ENCODE data around the gene VPS13D. TPM values are rescaled to one million over a fixed set of nuclear protein-coding genes. Genes with fewer than 3 reads are reported as not detected.

VPS13D gene
- total RNA-seq, 2 experiments from 2014 or later = 25.0 to 25.4 TPM

GRCh38 chr1:12188115-12188514 lies 41.7 kb upstream of the VPS13D start:
- Mint-ChIP-seq H3K27me3 (no peaks in the 10 kb centered on the region), H3K36me3 (peaks cover 36% of the 10 kb centered on the region), H3K4me3 (no peak overlapping the region), H3K9me3 (no peaks in the 10 kb centered on the region), H3K4me1 (ENCODE audit: low read depth) (peaks cover 50% of the 10 kb centered on the region), H3K27ac (peak overlapping the region; percentile 16)
- CTCF ChIA-PET = interaction anchor here (13.5 kb wide), 1 partner anchor 64 kb away, joined by 168 read pairs; no protein-coding TSS in a partner anchor
- DNase-seq = no peak
- intact Hi-C loops (cut with micrococcal nuclease) = no loop called here
- POLR2A ChIA-PET = interaction anchor here (0.5 kb wide), 1 partner anchor 284 kb away, joined by 3 read pairs; no protein-coding TSS in a partner anchor

- Mint-ChIP-seq H3K4me1 (ENCODE audit: low read depth) (peaks cover 47% of the 10 kb centered on the region), H3K4me3 (no peak overlapping the region), H3K36me3 (peaks cover 38% of the 10 kb centered on the region), H3K9me3 (no peaks in the 10 kb centered on the region), H3K27ac (peak overlapping the region; percentile 16), H3K27me3 (no peaks in the 10 kb centered on the region)
- CTCF ChIA-PET = interaction anchor here (0.6 to 13.5 kb wide), 2 partner anchors 65 to 216 kb away, joined by 3 to 168 read pairs; no protein-coding TSS in a partner anchor
- POLR2A ChIA-PET = interaction anchor here (0.5 kb wide), 1 partner anchor 283 kb away, joined by 3 read pairs; no protein-coding TSS in a partner anchor
- no peak for DNase-seq
- intact Hi-C loops (cut with micrococcal nuclease) = no loop called here
Measured at GRCh38 chr1:12188657-12189327, 41.0 kb upstream of the VPS13D start.

- Mint-ChIP-seq H3K4me3 (no peak overlapping the region), H3K27ac (peak overlapping the region; percentile 16), H3K9me3 (no peaks in the 10 kb centered on the region), H3K4me1 (ENCODE audit: low read depth) (peaks cover 49% of the 10 kb centered on the region), H3K36me3 (peaks cover 43% of the 10 kb centered on the region), H3K27me3 (no peaks in the 10 kb centered on the region)
- DNase-seq = no peak
- intact Hi-C loops (cut with micrococcal nuclease) = no loop called here
- ChIA-PET POLR2A (no interaction called here), CTCF (interaction anchor here (0.6 to 13.5 kb wide), 2 partner anchors 65 to 215 kb away, joined by 3 to 168 read pairs; no protein-coding TSS in a partner anchor)
Measured at GRCh38 chr1:12189328-12189682, 40.5 kb upstream of the VPS13D start.

DNA sequence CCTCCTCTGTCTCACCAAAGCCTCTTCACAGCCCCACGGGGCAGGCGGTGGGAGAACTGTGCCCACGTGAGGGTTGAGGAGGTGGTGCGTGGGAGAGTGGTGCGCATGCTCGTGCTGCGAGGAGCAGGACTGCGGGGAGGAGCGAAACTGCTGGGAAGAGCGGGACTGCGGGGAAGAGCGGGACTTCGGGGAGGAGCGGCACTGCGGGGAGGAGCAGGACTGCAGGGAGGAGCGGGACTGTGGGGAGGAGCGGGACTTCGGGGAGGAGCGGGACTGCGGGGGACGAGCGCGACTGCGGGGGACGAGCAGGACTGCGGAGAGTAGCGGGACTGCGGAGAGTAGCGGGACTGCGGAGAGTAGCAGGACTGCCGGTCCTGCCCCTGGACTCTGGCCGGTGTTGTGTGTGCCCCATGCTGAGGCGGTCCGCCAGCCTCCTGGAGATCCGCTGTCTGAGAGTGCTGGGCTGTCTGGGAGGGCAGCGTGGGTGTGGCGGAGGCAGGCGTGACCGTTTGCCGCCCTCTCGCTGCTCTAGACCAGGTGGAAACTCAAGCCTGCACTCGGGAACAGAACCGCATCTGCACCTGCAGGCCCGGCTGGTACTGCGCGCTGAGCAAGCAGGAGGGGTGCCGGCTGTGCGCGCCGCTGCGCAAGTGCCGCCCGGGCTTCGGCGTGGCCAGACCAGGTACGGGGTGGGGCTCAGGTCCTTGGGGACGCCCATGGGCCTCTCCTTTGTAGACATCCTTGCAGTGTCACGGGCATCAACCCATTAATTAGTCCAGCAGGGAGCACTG lies 38.4 kb upstream of the VPS13D start:
- Mint-ChIP-seq H3K27ac (no peak overlapping the region), H3K4me3 (no peak overlapping the region), H3K36me3 (peaks cover 43% of the 10 kb centered on the region), H3K9me3 (no peaks in the 10 kb centered on the region), H3K4me1 (ENCODE audit: low read depth) (peaks cover 38% of the 10 kb centered on the region), H3K27me3 (no peaks in the 10 kb centered on the region)
- no peak for DNase-seq
- CTCF ChIA-PET = interaction anchor here (1.5 to 1.7 kb wide), 2 partner anchors 11 to 66 kb away, joined by 4 to 18 read pairs; no protein-coding TSS in a partner anchor
- intact Hi-C loops (cut with micrococcal nuclease) = no loop called here
- POLR2A ChIA-PET = no interaction called here

DNA sequence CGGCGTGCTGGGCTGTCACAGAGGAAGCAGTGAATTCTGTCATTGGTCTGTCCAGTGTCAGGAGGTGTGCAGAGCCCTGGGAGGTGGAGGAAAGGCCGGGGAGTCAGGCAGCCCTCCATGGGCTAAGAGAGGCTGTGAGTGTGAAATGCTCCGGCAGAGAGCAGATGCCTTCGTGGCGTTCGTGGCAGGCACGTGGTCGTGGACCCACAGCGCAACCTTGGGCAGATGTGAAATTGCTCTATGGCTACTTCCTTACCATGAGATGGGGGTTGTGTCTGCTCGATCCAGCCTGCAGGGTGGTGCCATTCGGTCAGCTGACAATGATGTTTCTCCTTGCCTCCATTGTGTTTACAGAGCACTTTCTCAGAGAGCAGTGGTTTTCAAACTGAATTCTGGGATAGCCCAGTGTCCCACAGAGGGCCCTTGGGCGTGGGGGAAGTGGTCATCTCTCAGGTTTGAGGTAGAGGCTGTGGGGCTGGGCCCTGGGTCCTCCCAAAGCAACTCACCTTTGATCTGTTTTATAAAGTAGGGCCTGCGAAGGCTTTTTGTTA lies 35.1 kb upstream of the VPS13D start:
- intact Hi-C loops (cut with micrococcal nuclease) = no loop called here
- Mint-ChIP-seq H3K9me3 (no peaks in the 10 kb centered on the region), H3K4me3 (no peak overlapping the region), H3K36me3 (peaks cover 43% of the 10 kb centered on the region), H3K4me1 (ENCODE audit: low read depth) (peaks cover 24% of the 10 kb centered on the region), H3K27ac (peak overlapping the region; percentile 39), H3K27me3 (no peaks in the 10 kb centered on the region)
- CTCF ChIA-PET = interaction anchor here (1.4 to 3.7 kb wide), 2 partner anchors 69 to 70 kb away, joined by 9 to 28 read pairs; no protein-coding TSS in a partner anchor
- POLR2A ChIA-PET = no interaction called here
- DNase-seq = no peak

GRCh38 chr1:12195416-12195815 lies 34.4 kb upstream of the VPS13D start:
- Mint-ChIP-seq H3K9me3 (no peaks in the 10 kb centered on the region), H3K4me3 (no peak overlapping the region), H3K4me1 (ENCODE audit: low read depth) (peaks cover 26% of the 10 kb centered on the region), H3K27me3 (no peaks in the 10 kb centered on the region), H3K27ac (peak overlapping the region; percentile 1), H3K36me3 (peaks cover 42% of the 10 kb centered on the region)
- POLR2A ChIA-PET = no interaction called here
- CTCF ChIA-PET = interaction anchor here (3.7 kb wide), 1 partner anchor 70 kb away, joined by 28 read pairs; no protein-coding TSS in a partner anchor
- no peak for DNase-seq
- intact Hi-C loops (cut with micrococcal nuclease) = no loop called here

GRCh38 chr1:12196641-12197482 lies 33.0 kb upstream of the VPS13D start:
- Mint-ChIP-seq H3K27ac (peak overlapping the region; percentile 38), H3K9me3 (no peaks in the 10 kb centered on the region), H3K36me3 (peaks cover 39% of the 10 kb centered on the region), H3K4me3 (no peak overlapping the region), H3K4me1 (ENCODE audit: low read depth) (peaks cover 36% of the 10 kb centered on the region), H3K27me3 (no peaks in the 10 kb centered on the region)
- DNase-seq = no peak
- ChIA-PET CTCF (interaction anchor here (1.4 to 3.7 kb wide), 3 partner anchors 12 to 72 kb away, joined by 3 to 28 read pairs (median 3); no protein-coding TSS in a partner anchor), POLR2A (no interaction called here)
- intact Hi-C loops (cut with micrococcal nuclease) = no loop called here

DNA sequence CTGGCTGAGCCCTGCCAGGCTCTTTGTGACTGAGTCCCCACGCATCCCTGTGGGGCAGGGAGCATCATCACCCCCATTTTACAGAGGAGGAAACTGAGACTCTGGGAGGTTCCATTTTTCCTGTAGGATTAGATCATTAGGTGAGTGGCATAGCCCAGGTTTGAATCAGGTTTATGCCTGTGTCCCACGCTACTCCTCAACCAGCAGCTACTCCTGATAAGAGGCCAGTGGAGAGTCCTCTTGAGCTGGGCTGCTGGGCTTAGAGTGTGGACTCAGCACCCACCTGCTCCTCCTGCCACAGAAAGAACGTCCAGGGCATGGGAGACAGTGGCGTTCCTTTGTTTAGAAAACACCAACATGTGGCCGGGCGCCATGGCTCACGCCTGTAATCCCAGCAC lies 32.3 kb upstream of the VPS13D start:
- POLR2A ChIA-PET = interaction anchor here (0.7 kb wide), 1 partner anchor 10 kb away, joined by 3 read pairs; no protein-coding TSS in a partner anchor
- no peaks in the 10 kb centered on the region for H3K9me3 Mint-ChIP-seq
- no peaks in the 10 kb centered on the region for H3K27me3 Mint-ChIP-seq
- H3K27ac Mint-ChIP-seq = peak overlapping the region; percentile 13
- intact Hi-C loops (cut with micrococcal nuclease) = no loop called here
- no peak for DNase-seq
- H3K4me1 Mint-ChIP-seq (ENCODE audit: low read depth) = peaks cover 38% of the 10 kb centered on the region
- H3K4me3 Mint-ChIP-seq = no peak overlapping the region
- CTCF ChIA-PET = interaction anchor here (1.4 to 3.7 kb wide), 3 partner anchors 12 to 72 kb away, joined by 3 to 28 read pairs (median 3); no protein-coding TSS in a partner anchor
- peaks cover 39% of the 10 kb centered on the region for H3K36me3 Mint-ChIP-seq

GRCh38 chr1:12200208-12200607 lies 29.6 kb upstream of the VPS13D start:
- Mint-ChIP-seq H3K4me1 (ENCODE audit: low read depth) (peaks cover 53% of the 10 kb centered on the region), H3K27ac (peak overlapping the region; percentile 60), H3K4me3 (no peak overlapping the region), H3K27me3 (no peaks in the 10 kb centered on the region), H3K36me3 (peaks cover 41% of the 10 kb centered on the region), H3K9me3 (no peaks in the 10 kb centered on the region)
- POLR2A ChIA-PET = interaction anchor here (1.4 kb wide), 2 partner anchors 22 to 23 kb away, joined by 3 read pairs; no protein-coding TSS in a partner anchor
- intact Hi-C loops (cut with micrococcal nuclease) = no loop called here
- CTCF ChIA-PET = interaction anchor here (0.6 to 13.7 kb wide), 4 partner anchors 11 to 535 kb away, joined by 3 to 369 read pairs (median 4); no protein-coding TSS in a partner anchor
- no peak for DNase-seq

DNA sequence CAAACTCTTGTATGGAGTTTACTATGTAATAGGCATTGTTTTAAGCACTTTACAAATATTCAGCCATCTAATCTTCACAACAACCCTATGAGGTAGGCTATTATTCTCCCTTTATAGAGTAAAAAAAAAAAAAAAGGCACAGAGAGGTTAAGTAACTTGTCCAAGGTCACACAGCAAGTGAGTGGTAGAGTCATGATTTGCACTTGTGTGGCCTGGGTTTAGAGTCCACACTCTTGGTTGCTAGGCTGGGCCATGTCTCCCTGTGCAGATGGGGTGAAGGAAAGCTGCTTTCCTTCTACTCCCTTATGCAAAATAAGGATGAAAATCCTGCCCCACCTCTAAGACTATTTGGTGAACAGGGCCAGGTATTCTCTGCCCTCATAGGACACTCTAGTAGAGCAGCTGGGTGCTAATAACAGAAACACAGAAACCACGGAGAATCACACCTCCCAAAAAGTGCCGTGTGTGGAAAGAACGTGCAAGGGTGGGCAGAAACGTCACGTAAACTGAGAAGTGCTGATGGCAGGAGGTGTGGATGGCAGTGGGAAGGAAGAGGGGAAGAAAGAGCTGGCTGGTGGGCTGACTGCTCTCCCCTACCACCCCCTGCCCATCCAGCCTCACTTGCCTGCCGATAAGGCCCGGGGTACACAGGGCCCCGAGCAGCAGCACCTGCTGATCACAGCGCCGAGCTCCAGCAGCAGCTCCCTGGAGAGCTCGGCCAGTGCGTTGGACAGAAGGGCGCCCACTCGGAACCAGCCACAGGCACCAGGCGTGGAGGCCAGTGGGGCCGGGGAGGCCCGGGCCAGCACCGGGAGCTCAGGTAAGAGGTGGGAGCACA lies 28.3 kb upstream of the VPS13D start:
- Mint-ChIP-seq H3K9me3 (no peaks in the 10 kb centered on the region), H3K27me3 (no peaks in the 10 kb centered on the region), H3K27ac (peak overlapping the region; percentile 52), H3K36me3 (peaks cover 44% of the 10 kb centered on the region), H3K4me3 (no peak overlapping the region), H3K4me1 (ENCODE audit: low read depth) (peaks cover 56% of the 10 kb centered on the region)
- CTCF ChIA-PET = interaction anchor here (0.8 to 13.7 kb wide), 5 partner anchors 11 to 79 kb away, joined by 3 to 369 read pairs (median 4); no protein-coding TSS in a partner anchor
- peak; percentile 41 for DNase-seq
- POLR2A ChIA-PET = interaction anchor here (0.9 to 1.6 kb wide), 3 partner anchors 15 to 77 kb away, joined by 4 to 5 read pairs (median 4); no protein-coding TSS in a partner anchor
- intact Hi-C loops (cut with micrococcal nuclease) = no loop called here
